GM12865 (cell line): ENCODE results near the gene KRTAP4-11.

Source experiments
- DNase-seq: peaks from one replicate; pipeline ENCODE4 v3.0.0; 2010; ENCODE audit warnings: low read depth
- H3K4me3 ChIP-seq: 2 replicates; pipeline ENCODE4 v1.5.1; 2011; ENCODE audit warnings: mild to moderate bottlenecking, low read depth, low read length, control low read depth
- CTCF ChIP-seq: IDR thresholded peaks from 2 replicates; pipeline ENCODE4 v1.5.1; 2011; ENCODE audit warnings: low read length, control low read depth, low read depth, inconsistent platforms; ENCODE audit not compliant: insufficient read depth; ENCODE audit errors: missing control alignments

The KRTAP4-11 gene

GRCh38 chr17:41082626-41083025, 35.5 kb downstream of the KRTAP4-11 start:
- no peak for DNase-seq
- no peak for TF ChIP-seq CTCF
- no peak overlapping the region for H3K4me3 ChIP-seq

GRCh38 chr17:41076788-41077187, 41.4 kb downstream of the KRTAP4-11 start:
- no peak for DNase-seq
- TF ChIP-seq CTCF = no peak
- no peak overlapping the region for H3K4me3 ChIP-seq

- TF ChIP-seq CTCF = no peak
- H3K4me3 ChIP-seq = no peak overlapping the region
- DNase-seq = no peak
These were observed 44.5 kb downstream of the KRTAP4-11 start for GRCh38 chr17:41073676-41074075.

GRCh38 chr17:41071606-41072360, 46.4 kb downstream of the KRTAP4-11 start:
- DNase-seq = no peak
- H3K4me3 ChIP-seq = no peak overlapping the region
- no peak for TF ChIP-seq CTCF

- no peak for TF ChIP-seq CTCF
- no peak overlapping the region for H3K4me3 ChIP-seq
- no peak for DNase-seq
These were observed 49.1 kb downstream of the KRTAP4-11 start for GRCh38 chr17:41069031-41069430.

GRCh38 chr17:41067281-41067680, 50.9 kb downstream of the KRTAP4-11 start:
- no peak for TF ChIP-seq CTCF
- H3K4me3 ChIP-seq = no peak overlapping the region
- no peak for DNase-seq
